Mesodermal cell (in vitro differentiated cells): ENCODE data around the gene ZNF24. TPM values are rescaled to one million over a fixed set of nuclear protein-coding genes. Genes with fewer than 3 reads are reported as not detected.

Experiments
- H3K27ac ChIP-seq: 2 replicates; pipeline ENCODE4 v1.7.0; 2013; ENCODE audit warnings: mild to moderate bottlenecking, low read depth, low read length, moderate library complexity; ENCODE audit not compliant: severe bottlenecking
- H3K36me3 ChIP-seq: 2 replicates; pipeline ENCODE4 v1.7.1; 2013; ENCODE audit warnings: mild to moderate bottlenecking, low read length, moderate library complexity; ENCODE audit not compliant: control insufficient read depth, insufficient read depth
- H3K4me1 ChIP-seq: one replicate; pipeline ENCODE4 v1.7.1; 2013; ENCODE audit warnings: mild to moderate bottlenecking, low read length; ENCODE audit not compliant: insufficient read depth, control insufficient read depth, poor library complexity, severe bottlenecking
- H3K4me3 ChIP-seq: 2 replicates; pipeline ENCODE4 v1.7.0; 2013; ENCODE audit warnings: low read length, control low read depth, mild to moderate bottlenecking; ENCODE audit not compliant: insufficient read depth, poor library complexity, severe bottlenecking; ENCODE audit errors: extremely low read depth
- H3K9me3 ChIP-seq: 2 replicates; pipeline ENCODE4 v1.7.1; 2013; ENCODE audit warnings: mild to moderate bottlenecking, low read length, moderate library complexity; ENCODE audit not compliant: control insufficient read depth
- WGBS, 2 experiments: methylation state at CpG; one replicate each; pipeline ENCODE4 v1.1.5; 2013; ENCODE audit warnings: missing lambda C conversion rate in 2 of 2; ENCODE audit not compliant: insufficient coverage in 2 of 2; 5-methylcytosine and 5-hydroxymethylcytosine counted together
- polyA plus RNA-seq, 2 experiments: library from polyadenylated mRNA; stranded (reverse); fragments of 50-300 nt; gene quantifications; one replicate each; pipeline ENCODE4 v1.2.3, GENCODE V29; 2013

ZNF24 gene
- polyA plus RNA-seq (2013, experiment 1 of 2): 40.7 TPM
- 45.6 TPM for polyA plus RNA-seq (2013, experiment 2 of 2)

- no peaks in the 10 kb centered on the region for H3K9me3 ChIP-seq
- peak within 1 kb of the TSS; percentile 100 for H3K27ac ChIP-seq
- H3K4me1 ChIP-seq: peaks cover 7% of the 10 kb centered on the region
- WGBS, 2 experiments: 0% methylated on average over 38 to 39 of the region's 64 CpGs
- peaks cover 36% of the 10 kb centered on the region for H3K36me3 ChIP-seq
- H3K4me3 ChIP-seq: peak within 1 kb of the TSS; percentile 99
Measured at GRCh38 chr18:35343936-35344735, at the start of gene ZNF24. ZNF24 (minus strand) TSS chr18:35344420; CDS start chr18:35340650, 3,770 bp downstream.

GRCh38 chr18:35393716-35394115 is 49.5 kb upstream of the ZNF24 start:
- Histone ChIP-seq H3K36me3 (no peaks in the 10 kb centered on the region), H3K4me3 (no peak overlapping the region), H3K9me3 (peaks cover 9% of the 10 kb centered on the region), H3K4me1 (peaks cover 11% of the 10 kb centered on the region), H3K27ac (no peak overlapping the region)

DNA sequence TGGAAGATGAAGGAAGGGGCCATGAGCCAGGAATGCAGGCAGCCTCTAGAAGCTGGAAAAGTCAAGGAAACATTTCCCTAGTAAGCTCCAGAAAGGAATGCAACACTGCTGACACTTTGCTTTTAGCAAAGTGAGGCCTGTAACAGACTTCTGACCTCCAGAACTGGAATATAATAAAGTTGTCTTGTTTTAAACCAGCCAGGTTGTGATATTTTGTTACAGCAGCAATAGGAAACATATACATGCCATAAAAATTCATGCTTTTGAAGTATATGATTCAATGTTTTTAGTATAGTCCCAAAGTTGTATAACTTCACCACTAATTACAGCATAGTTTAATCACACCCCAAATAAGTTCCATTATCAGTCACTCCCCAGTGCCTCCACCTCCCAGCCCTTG is 48.2 kb upstream of the ZNF24 start:
- H3K36me3 ChIP-seq: no peaks in the 10 kb centered on the region
- H3K4me3 ChIP-seq: no peak overlapping the region
- H3K27ac ChIP-seq: no peak overlapping the region
- peaks cover 9% of the 10 kb centered on the region for H3K9me3 ChIP-seq
- peaks cover 10% of the 10 kb centered on the region for H3K4me1 ChIP-seq

GRCh38 chr18:35390951-35391700 is 46.9 kb upstream of the ZNF24 start:
- 80% methylated on average over 1 of the region's 3 CpGs; no CpG with 5 or more reads in 1 of the 2 experiments for WGBS, 2 experiments
- Histone ChIP-seq H3K36me3 (no peaks in the 10 kb centered on the region), H3K4me1 (peaks cover 10% of the 10 kb centered on the region)

DNA sequence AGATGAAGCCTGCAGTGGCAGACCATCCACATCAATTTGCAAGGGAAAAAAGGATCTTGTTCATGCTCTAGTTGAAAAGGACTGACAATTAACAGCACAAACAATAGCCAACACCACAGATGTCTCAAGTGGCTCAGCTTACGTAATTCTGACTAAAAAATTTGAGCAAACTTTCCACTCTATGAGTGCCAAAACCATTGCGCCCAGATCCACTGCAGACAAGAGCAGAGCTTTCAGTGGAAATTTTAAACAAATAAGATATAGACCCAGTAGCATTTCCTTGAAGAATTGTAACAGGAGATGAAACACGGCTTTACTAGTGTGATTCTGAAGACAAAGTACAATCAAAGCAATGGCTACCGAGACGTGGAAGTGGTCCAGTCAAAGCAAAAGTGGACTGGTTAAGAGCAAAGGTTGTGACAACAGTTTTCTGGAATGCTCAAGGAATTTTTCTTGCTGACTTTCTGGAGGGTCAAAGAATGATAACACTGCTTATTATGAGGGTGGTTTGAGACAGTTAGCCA is 44.9 kb upstream of the ZNF24 start:
- no peak overlapping the region for H3K27ac ChIP-seq
- peaks cover 9% of the 10 kb centered on the region for H3K9me3 ChIP-seq
- H3K4me1 ChIP-seq: peaks cover 10% of the 10 kb centered on the region
- H3K36me3 ChIP-seq: no peaks in the 10 kb centered on the region
- 74 to 78% methylated on average over 3 to 4 of the region's 5 CpGs for WGBS, 2 experiments
- H3K4me3 ChIP-seq: no peak overlapping the region

More at GRCh38 chr18:35390951-35391700, 46.9 kb upstream of the ZNF24 start:
- Histone ChIP-seq H3K4me3 (no peak overlapping the region), H3K27ac (no peak overlapping the region), H3K9me3 (peaks cover 9% of the 10 kb centered on the region)

DNA sequence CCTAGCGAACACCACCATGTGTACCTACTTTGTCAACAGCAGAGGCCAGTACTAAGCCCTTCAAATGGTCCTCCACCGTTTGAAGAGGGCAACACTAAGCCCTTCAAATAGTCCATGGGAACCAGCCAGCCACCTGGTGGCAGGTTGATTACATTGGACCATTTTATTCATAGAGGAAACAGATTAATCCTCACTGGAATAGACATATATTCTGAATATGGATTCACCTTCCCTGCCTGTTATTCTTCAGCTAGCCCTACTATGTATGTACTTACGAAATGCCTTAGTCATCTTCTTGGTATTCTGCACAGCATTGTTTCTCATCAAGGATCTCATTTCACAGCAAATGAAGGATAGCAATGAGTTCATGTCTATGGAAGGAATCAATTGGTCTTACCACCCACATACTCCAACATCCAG is 42.9 kb upstream of the ZNF24 start:
- H3K36me3 ChIP-seq: no peaks in the 10 kb centered on the region
- 100% methylated on average over 2 of the region's 3 CpGs for WGBS, 2 experiments
- peaks cover 3% of the 10 kb centered on the region for H3K9me3 ChIP-seq
- H3K27ac ChIP-seq: no peak overlapping the region
- peaks cover 10% of the 10 kb centered on the region for H3K4me1 ChIP-seq
- no peak overlapping the region for H3K4me3 ChIP-seq

- peaks cover 10% of the 10 kb centered on the region for H3K4me1 ChIP-seq
- no peak overlapping the region for H3K4me3 ChIP-seq
- H3K9me3 ChIP-seq: peaks cover 3% of the 10 kb centered on the region
- WGBS, 2 experiments: 32 to 43% methylated on average over 7 of the region's 7 CpGs
- no peaks in the 10 kb centered on the region for H3K36me3 ChIP-seq
- no peak overlapping the region for H3K27ac ChIP-seq
Measured at GRCh38 chr18:35386600-35387100, 42.4 kb upstream of the ZNF24 start.

DNA sequence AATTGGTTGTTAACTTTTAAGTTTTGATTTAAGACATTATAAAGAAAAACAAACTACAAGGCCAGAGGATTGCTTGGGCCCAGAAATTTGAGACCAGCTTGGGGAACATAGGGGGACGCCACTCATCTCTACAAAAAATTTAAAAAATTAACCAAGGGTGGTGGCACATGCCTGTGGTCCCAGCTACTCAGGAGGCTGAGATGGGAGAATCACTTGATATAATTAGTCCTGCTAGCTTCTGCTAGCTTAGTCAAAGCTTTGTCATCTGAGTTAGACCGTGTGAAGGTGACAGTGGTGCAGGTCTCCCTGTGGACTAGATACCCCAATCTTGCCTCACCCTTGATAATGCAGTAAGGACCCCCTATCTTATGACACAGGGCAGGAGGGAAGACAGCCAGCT is 38.9 kb upstream of the ZNF24 start:
- H3K4me3 ChIP-seq: no peak overlapping the region
- no peak overlapping the region for H3K27ac ChIP-seq
- H3K4me1 ChIP-seq: peaks cover under 1% of the 10 kb centered on the region
- no peaks in the 10 kb centered on the region for H3K36me3 ChIP-seq
- 100% methylated on average over 1 of the region's 2 CpGs for WGBS, 2 experiments
- peaks cover 3% of the 10 kb centered on the region for H3K9me3 ChIP-seq

DNA sequence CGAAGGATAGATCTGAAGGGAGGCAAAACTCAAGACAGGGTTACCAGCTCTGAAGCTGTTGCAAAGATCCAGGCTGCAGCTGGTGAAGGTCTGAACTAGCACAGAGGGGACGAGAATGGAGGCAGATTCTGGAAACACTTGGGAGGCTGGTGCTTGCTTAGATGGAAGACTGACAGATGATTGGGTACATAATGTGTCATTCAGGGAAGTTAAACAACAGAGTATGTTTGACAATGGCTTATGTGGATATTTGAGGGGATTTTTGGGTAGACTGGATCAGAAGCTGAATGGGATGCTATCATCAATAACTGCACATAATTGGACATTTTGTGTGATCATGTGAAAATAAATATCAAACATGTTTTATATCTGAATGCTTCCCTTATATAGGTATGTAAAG is 35.2 kb upstream of the ZNF24 start:
- H3K9me3 ChIP-seq: peaks cover 3% of the 10 kb centered on the region
- WGBS, 2 experiments: 86 to 90% methylated on average over 2 of the region's 2 CpGs
- H3K27ac ChIP-seq: no peak overlapping the region

DNA sequence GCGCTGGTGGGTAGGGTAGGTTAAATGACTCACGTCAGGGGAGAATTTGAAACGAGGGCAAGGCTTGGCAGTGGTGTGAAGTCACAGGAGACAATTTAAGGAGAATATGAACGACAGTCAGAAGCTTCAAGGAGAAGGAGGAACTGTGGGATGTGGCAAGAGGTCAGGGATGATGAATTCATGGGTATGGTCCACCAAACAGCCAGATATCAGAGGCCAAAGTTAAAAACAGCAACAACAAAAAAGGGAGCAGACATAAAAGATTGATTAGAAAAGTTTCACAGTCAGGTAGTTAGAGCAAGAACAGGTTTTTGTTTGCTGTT is 34.3 kb upstream of the ZNF24 start:
- WGBS, 2 experiments: 71% methylated on average over 4 of the region's 4 CpGs
- no peaks in the 10 kb centered on the region for H3K36me3 ChIP-seq
- no peak overlapping the region for H3K27ac ChIP-seq
- peaks cover 3% of the 10 kb centered on the region for H3K9me3 ChIP-seq
- no peak overlapping the region for H3K4me3 ChIP-seq
- peaks cover 8% of the 10 kb centered on the region for H3K4me1 ChIP-seq

More for the DNA sequence above, 35.2 kb upstream of the ZNF24 start:
- no peaks in the 10 kb centered on the region for H3K36me3 ChIP-seq
- peaks cover 8% of the 10 kb centered on the region for H3K4me1 ChIP-seq
- H3K4me3 ChIP-seq: no peak overlapping the region
